IPS-NIHi7 (cell line): ENCODE results near the gene STARD13.

Experiments
- DNase-seq: peaks from one replicate; pipeline ENCODE4 v3.0.0; 2012; ENCODE audit warnings: mixed read lengths; ENCODE audit errors: extremely low spot score

The STARD13 gene

GRCh38 chr13:33057019-33057780, 228.4 kb downstream of the STARD13 start:
- peak; percentile 46 for DNase-seq

GRCh38 chr13:33053397-33054066, 232.0 kb downstream of the STARD13 start:
- DNase-seq = no peak
